Measurements from ENCODE around the gene S100P. TPM values are rescaled to one million over a fixed set of nuclear protein-coding genes. Genes with fewer than 3 reads are reported as not detected.

The S100P gene
- total RNA-seq, 3 donors from 2014 or later = 15.7 to 189 (median 70.4) TPM

- Histone ChIP-seq H3K9me3 (no peaks in the 10 kb centered on the region), H3K4me1 (ENCODE audit: low read depth) (peaks cover 19% of the 10 kb centered on the region), H3K36me3 (ENCODE audit: low read depth) (no peaks in the 10 kb centered on the region), H3K4me3 (no peak overlapping the region)
- DNase-seq (no peak), ATAC-seq (no peak)
- TF ChIP-seq, protein P1, sequence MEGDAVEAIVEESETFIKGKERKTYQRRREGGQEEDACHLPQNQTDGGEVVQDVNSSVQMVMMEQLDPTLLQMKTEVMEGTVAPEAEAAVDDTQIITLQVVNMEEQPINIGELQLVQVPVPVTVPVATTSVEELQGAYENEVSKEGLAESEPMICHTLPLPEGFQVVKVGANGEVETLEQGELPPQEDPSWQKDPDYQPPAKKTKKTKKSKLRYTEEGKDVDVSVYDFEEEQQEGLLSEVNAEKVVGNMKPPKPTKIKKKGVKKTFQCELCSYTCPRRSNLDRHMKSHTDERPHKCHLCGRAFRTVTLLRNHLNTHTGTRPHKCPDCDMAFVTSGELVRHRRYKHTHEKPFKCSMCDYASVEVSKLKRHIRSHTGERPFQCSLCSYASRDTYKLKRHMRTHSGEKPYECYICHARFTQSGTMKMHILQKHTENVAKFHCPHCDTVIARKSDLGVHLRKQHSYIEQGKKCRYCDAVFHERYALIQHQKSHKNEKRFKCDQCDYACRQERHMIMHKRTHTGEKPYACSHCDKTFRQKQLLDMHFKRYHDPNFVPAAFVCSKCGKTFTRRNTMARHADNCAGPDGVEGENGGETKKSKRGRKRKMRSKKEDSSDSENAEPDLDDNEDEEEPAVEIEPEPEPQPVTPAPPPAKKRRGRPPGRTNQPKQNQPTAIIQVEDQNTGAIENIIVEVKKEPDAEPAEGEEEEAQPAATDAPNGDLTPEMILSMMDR (IDR thresholded peaks at IDR 0.05) = no peak
- intact Hi-C loops (cut with DNase I, micrococcal nuclease) = no loop called here
Measured at GRCh38 chr4:6686104-6686787, 7.4 kb upstream of the S100P start.

DNA sequence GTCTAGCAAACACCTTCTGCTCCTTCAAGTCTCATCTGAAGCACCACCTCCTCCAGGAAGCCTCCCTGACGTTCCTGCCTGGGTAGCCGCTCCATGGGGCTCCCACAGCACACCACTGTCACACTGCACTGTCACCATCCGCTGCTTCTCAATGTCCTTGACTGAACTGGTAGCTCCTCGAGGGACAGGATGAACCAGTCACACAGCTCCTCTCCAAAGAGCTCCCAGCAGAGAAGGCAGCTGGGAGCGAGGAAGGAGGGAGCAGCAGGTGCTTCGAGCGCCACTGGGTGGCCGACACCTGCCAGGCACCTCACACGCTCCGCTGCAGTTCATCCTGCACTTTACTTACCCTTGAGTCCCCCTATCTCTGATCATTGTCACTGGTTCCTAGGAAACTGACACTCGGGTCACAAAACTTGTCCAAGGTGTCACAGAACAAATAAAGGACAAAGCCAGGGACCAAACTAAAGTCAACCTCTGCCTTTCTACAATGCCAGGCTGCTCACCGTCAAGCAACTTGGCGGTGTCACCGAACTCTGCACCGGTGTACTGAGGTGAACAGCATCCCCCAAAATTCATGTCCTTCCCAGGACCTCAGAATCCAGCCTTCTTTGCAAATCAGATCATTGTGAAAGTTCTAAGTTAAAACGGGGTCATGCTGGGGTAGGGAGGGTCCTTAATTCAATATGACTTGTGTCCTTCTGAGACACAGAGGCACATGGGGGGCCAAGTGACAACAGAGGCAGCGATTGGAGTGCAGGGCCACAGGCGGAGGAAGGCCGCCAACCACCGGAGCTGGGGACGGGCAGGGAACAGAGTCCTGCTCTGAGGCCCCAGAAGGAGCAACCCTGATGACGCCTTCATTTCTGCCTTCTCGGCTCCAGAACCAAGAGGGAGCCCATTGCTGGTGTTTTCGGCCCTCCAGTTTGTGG is 5.5 kb upstream of the S100P start:
- peaks cover 20% of the 10 kb centered on the region for H3K4me1 ChIP-seq (ENCODE audit: low read depth)
- intact Hi-C loops (cut with DNase I, micrococcal nuclease) = no loop called here
- no peaks in the 10 kb centered on the region for H3K9me3 ChIP-seq
- no peak for DNase-seq
- H3K4me3 ChIP-seq = no peak overlapping the region
- no peak for ATAC-seq
- H3K36me3 ChIP-seq (ENCODE audit: low read depth) = no peaks in the 10 kb centered on the region
- TF ChIP-seq, protein P1 (IDR thresholded peaks at IDR 0.05) = no peak

DNA sequence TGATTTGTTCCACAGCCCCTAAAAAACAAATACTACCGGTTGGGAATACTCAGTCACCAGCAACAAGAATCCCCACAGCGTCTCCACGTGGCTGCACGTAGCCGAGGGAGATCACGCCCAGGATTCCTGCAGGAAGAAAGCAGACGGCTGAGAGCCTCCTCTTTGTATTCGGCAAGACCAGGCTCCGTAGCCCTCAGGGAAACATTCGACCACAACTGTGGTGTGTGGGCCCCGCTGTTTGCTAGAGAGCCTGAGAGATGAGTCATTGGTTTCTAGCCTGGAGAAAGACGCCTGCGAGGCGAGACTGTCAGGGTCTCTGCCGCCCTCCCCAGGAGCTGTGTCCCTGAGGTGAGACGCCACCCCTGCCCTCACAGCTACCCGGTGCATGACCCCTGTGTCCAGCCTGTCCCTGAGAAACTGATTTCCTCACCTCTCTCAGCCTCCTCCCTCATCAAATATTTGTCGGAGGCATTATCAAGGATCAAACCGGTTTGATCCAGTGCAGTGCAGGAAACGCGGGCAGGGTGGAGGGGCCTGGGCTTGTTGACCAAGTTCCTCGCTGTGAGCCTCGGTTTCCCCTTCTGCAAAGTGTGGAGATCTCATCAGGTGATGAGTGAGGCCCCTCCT is 4.7 kb upstream of the S100P start:
- ATAC-seq (peak; percentile 58), DNase-seq (peak; percentile 55 to 76 (median 61))
- peaks cover 28% of the 10 kb centered on the region for H3K4me1 ChIP-seq (ENCODE audit: low read depth)
- no peak overlapping the region for H3K4me3 ChIP-seq
- H3K9me3 ChIP-seq = no peaks in the 10 kb centered on the region
- no peaks in the 10 kb centered on the region for H3K36me3 ChIP-seq (ENCODE audit: low read depth)
- intact Hi-C loops (cut with DNase I, micrococcal nuclease) = no loop called here
- TF ChIP-seq, protein P1 (IDR thresholded peaks at IDR 0.05) = no peak

DNA sequence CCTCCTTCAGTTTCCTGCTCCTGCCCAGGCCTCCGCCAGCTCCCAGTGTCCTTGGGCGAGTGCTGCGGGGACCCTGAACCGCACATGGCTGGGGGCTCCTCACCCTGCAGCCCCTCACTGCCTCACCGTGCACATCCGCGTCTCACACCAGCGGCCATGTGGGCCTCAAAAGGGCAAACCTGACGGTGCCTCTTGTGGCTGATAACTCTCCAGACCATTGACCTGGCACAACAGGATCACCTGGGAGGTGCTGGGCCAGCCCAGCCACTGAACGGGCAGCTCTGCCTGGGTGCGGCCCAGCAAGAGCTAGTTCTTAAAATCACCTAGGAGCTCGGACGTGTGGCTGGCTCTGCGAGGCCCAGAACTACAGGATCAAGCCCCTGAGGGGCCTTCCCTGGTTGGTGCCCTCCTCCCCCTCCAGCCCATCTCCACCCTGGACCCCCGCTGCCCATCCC is 4.1 kb upstream of the S100P start:
- DNase-seq (peak; percentile 41 to 69 (median 55)), ATAC-seq (peak; percentile 62)
- H3K36me3 ChIP-seq (ENCODE audit: low read depth) = no peaks in the 10 kb centered on the region
- peaks cover 29% of the 10 kb centered on the region for H3K4me1 ChIP-seq (ENCODE audit: low read depth)
- H3K4me3 ChIP-seq = no peak overlapping the region
- intact Hi-C loops (cut with DNase I, micrococcal nuclease) = no loop called here
- H3K9me3 ChIP-seq = no peaks in the 10 kb centered on the region
- TF ChIP-seq, protein P1 (IDR thresholded peaks at IDR 0.05) = no peak

DNA sequence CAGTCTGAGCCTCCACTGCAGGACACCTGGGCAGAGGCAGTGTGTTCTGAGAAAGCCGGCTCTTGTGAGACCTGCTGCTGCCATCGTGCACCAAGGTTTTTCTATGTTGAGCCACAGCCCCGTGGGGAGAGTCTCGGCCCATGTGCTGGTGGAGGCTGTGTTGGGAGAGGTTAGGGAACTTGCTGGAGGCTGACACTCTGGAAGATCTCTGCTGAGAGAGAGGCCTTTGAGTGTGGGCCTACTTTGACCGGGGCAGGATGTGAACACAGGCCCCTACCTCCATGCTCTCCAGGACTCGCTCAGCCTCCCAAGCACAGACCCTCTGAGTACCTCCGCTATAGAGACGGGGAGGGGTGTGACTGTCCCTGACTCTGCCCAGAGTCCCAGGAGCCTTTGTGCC is 1.3 kb upstream of the S100P start:
- Histone ChIP-seq H3K4me3 (no peak overlapping the region), H3K36me3 (ENCODE audit: low read depth) (no peaks in the 10 kb centered on the region), H3K4me1 (ENCODE audit: low read depth) (peaks cover 37% of the 10 kb centered on the region), H3K9me3 (no peaks in the 10 kb centered on the region)
- TF ChIP-seq, protein P1 (IDR thresholded peaks at IDR 0.05) = no peak
- ATAC-seq (no peak), DNase-seq (no peak)
- intact Hi-C loops (cut with DNase I, micrococcal nuclease) = no loop called here
